DND-41 (cell line): Measurements from ENCODE around the gene TMEM135.

ENCODE experiments used
- CTCF ChIP-seq: IDR thresholded peaks from 2 replicates; pipeline ENCODE4 v1.5.1; 2012; ENCODE audit warnings: borderline replicate concordance, low read length, moderate library complexity, mild to moderate bottlenecking; ENCODE audit not compliant: poor library complexity, severe bottlenecking; ENCODE audit errors: extremely low read depth
- EZH2 ChIP-seq: IDR thresholded peaks from 3 replicates; pipeline ENCODE4 v1.6.1; 2012; ENCODE audit warnings: borderline replicate concordance, low read depth, mild to moderate bottlenecking, moderate library complexity, low read length, inconsistent platforms; ENCODE audit not compliant: severe bottlenecking

DNA sequence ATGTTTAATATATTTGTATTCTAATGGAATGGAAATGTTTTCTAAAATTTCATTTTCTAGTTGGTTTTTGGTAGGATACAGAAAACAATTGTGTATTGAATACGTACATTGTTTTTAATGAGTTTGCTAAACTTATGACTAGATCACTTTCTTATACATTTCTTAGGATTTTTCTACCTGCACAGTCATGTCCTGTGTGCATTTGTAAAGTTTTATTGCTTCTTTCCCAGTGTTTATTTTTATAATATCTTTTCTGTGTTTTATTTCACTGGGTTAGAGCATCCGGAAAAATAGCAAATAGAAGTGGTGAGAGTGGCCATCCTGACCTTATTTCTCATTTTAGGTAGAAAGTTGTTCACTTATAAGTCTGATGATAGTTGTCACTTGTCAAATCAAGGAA, 103.6 kb downstream of the TMEM135 start:
- TF ChIP-seq CTCF (no peak), EZH2 (no peak)
